GM18873 (cell line): ENCODE measurements around the gene SEMA3C.
"Not testable (repeated sequence)": the region's sequence is repeated elsewhere in the genome, so short reads cannot be mapped to it uniquely, and the experiment has no call there.

Experiments used
- ATAC-seq: cut with Tn5 transposase; IDR thresholded peaks from one replicate; pipeline ENCODE4 v1.9.1; 2021; ENCODE audit warnings: mild to moderate bottlenecking, moderate library complexity, moderate number of reproducible peaks; ENCODE audit not compliant: unreplicated experiment, low FRiP score

Gene SEMA3C

GRCh38 chr7:80929619-80930018 lies 10.8 kb upstream of the SEMA3C start:
- ATAC-seq, result no peak

GRCh38 chr7:80926955-80927354 lies 8.1 kb upstream of the SEMA3C start:
- ATAC-seq, result not testable (repeated sequence)

DNA sequence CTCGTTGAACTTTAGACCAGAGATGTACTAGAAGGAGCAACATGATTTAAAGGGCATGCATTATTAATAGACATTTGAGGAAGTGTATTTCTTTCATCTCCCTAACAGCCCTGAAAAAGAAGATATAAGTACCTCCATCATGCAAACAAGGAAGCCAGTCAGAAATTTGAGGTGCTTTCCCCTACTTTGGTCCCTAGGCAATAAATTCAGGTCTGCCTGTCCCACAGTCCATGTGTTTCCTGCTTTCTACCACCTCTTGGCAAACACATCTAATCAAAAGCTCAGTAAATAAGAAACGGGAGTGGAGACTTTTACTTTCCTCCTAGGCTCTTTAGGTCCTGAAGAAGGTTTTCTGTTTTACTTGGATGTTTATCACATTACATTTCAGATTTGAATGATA lies 5.2 kb upstream of the SEMA3C start:
- ATAC-seq, result no peak

- no peak for ATAC-seq
These were observed 4.4 kb upstream of the SEMA3C start for GRCh38 chr7:80923211-80923612.

DNA sequence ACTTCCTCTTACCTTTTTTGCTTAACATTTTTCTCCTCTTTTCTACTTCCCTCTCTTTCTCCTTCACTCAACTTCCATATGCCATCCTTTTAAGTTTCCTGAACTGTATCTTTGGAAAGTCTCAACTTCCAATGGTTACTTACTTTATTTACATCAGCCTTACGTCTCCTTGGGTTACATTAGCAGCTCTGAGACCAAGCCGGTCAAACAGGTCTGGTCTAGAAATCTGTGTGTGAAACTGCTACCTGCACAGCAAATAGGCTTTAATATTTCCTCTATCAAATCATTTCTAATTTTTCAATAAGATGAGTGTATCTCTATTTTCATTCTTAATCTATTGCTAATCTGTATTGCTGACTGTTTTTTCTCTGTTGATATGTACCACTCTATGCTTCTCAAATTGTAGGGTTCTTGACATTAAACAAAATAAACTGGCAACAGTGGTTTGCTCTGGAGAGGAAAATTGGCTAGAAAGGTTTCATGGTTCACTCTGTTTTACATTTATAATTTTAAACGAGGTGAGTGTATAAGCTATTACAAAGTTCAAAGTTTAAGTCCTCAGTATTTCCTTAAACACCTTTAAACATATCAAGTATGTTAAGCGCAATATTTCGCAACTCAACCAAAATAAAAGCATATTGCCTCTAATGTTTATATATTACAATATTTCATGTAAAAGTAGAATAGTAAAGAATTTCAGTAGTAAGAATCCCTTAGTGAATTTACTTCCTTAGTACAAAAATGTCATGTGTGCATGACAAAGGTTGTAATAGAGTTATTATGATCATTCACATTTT lies 3.6 kb upstream of the SEMA3C start:
- no peak for ATAC-seq

- no peak for ATAC-seq
These were observed 2.3 kb upstream of the SEMA3C start for GRCh38 chr7:80921130-80921529.

GRCh38 chr7:80918399-80918798 lies 452 bp downstream of the SEMA3C start:
- ATAC-seq, result no peak

DNA sequence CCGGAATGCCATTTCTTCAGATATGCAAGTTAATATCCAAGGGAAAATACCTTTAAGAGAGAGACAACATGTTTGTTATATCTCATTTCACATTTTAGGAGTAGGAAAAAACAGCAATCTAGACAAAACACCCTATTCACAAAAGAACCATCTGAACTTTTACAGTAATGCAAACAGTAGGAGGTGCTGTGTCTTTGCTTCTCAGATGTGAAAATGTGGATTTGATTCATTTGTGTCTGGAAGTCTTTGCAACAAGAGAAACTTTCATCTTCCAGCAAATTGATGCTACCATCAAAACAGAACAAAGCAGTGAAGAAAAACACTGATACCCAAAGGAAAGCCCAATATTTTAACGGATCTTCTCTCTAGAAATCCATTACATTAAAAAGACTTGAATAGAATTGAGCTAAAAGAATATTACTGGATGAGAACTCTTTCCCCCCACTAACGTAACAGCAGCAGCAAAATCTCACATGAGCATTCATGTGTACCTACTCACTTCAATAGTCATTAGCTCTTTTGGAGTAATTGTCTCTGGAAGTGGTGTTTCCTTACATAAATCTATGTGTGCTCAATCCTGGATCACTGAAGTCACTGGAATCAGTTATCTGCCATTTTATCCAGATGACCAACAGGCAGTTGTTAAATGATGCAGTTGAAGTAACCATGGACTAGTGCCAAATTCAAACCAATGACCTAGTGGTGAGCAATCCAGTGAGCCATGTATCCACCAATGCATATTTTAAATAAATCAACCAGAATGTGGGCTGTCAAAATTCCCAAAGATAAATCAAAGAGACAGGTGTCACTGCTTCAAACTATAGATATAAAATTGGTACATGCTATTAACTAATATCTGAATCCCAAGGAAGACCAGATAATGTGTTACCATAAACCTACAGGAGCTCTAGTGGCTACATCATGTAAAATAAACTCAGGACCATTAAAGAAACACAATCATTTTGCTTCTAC lies 1.8 kb downstream of the SEMA3C start:
- no peak for ATAC-seq

DNA sequence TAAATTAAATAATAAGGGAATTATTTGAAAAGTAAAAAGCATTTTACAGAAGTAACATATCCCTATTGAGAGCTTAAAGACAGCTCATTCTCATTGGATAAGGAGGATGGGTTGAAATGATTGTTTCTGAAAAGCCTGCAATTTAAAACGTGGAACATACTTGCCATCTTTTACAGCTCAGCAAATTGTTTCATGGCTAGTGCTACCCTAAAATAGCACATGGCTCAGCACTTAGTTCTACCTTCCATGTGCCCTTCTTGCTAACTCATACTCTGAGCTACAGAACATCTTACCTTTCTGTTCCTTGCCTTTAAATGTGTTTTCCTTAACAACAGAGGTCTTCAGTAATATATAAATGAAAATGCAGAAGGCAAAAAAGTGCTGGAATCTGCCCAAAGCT lies 8.6 kb downstream of the SEMA3C start:
- ATAC-seq, result no peak

- no peak for ATAC-seq
These were observed 10.5 kb downstream of the SEMA3C start for GRCh38 chr7:80908360-80908797.

- ATAC-seq, result no peak
These were observed 11.2 kb downstream of the SEMA3C start for GRCh38 chr7:80907612-80908011.

DNA sequence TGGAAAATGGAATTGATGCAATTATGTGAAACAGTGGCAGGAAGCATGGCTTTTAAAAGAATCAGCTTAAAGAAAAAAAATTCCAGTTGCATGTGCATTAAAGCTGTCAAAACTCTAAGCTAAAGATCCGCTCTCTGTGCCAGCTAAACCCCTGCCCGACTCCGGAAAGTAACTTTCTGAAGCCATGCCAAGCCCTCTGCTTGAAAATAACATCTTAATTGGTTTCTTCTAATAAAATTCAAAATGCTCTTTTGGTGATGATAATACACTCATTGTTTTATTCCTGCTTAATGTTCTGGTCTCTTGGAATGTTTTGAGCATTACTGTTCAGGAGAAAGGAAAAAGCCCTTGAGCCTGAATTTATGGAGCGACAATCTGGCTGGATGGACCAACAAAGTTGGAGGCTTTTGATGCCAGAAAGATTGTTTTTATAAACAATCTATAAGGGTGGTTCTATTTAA lies 11.7 kb downstream of the SEMA3C start:
- no peak for ATAC-seq

GRCh38 chr7:80905334-80905733 lies 13.5 kb downstream of the SEMA3C start:
- no peak for ATAC-seq

DNA sequence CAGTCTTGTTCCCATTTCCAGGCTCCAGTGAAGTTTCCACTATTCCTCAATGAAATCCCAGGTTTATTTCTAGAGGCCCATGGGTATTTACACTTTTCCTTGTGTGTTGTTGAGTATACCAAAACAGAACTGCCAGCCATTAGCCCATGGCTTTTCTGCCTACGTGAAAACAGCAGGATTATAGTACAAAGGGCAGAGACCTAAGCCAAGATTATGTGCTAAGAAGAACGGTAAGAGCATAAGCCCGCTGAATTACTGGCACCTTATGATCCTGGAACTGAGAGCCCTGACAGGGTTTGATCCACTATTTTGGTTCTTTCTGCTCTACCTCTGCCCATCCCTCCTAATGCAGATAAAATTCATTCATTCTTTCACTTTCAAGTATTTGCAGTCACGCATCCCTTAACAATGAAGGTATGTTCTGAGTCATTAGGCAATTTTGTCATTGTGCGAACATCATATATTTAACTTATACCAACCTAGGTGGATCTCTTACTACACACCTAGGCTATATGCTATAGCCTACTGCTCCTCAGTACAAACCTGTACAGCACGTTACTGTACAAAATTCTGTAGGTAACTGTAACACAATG lies 16.0 kb downstream of the SEMA3C start:
- no peak for ATAC-seq

- ATAC-seq, result no peak
These were observed 16.8 kb downstream of the SEMA3C start for GRCh38 chr7:80902019-80902418.

DNA sequence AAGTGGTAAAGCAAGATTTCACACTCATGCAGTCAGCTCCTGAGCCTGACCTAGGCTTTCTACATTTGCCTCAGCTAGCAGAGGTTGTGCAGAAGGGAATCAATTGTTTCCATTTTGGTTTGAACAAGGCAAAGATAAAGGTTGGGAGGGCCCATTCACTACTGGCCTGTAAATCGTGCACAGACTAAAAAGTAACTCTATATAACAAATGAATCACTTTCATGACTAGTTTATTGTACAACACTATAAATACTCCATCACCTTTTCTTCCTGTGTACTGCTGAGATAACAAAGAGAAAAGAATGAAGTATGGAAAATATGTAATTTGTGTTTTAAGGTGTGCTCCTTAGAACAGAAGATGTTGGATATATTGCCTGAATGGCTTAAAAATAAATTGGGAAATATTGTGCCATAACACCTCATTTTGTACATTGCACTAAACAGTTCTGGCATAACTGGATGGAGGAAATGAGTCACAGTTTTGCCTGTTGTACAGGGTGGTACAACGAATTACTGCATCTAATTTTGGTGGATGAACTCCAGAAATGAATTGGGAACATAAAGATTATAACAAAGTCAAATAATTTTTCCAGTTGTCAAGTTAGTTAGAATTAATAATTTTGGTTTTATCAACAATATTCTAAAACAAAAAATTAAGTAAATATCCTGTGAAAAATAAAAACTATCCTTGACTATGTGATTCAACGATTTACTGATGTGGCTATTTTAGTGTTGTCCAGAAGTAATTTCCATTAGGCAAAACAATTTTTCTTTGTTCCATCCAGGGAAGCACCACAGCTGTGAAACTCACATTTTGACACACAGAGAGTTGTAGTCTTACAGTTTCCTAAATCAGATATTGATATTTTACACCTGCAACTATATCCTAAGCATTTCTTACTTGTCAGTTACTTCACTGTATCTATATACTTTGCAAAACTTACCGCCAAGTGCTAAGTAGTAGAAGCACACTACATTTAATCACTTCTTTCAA lies 18.0 kb downstream of the SEMA3C start:
- ATAC-seq, result no peak

DNA sequence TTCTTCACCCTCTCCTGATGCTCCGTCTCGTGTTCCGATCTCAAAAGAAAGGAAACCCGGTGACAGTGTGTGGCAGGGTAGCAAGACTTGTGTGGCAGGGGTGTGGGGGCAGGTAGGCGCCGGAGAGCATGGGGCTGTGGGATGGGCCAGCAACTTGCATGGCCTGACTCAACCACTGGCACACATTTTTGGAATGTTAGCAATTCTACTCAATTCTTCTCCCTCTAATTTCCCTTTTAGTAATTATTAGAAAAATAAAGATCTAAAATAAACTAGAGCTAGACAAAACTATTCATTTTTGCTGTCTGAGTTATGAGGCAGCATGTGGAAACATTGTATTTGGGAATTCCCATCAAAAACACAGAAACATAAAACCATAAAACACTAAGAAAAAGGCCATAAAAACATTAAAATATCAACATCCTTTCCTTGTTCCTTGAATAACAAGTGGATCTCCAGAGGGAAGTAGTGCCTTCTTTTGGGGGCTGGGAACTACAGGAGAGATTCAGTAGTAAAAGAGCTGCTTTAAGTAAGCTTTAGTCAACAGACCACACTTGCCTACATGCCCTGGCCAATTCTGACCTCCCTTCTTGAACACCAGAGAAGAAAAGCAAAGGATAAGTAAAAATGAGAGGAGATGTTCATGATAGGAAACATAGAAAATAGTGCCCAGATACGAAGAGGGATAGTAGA lies 21.8 kb downstream of the SEMA3C start:
- ATAC-seq, result no peak

- no peak for ATAC-seq
These were observed 23.8 kb downstream of the SEMA3C start for GRCh38 chr7:80895056-80895455.

DNA sequence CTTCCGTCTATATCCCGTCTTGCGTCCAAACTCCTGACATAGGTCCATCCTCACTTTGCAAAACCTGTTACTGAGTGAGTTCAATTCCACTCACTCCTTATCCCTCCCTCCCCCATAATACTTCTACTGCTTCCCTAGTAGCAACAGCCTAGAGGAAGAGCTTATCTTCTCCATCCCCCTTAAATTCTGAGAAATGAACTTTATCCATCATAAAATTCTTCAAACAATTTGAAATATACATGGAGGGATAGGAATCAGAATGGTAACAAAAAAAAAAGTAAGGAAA lies 27.6 kb downstream of the SEMA3C start:
- ATAC-seq, result no peak
